ENCODE results near the gene ZBTB8A. TPM values are rescaled to one million over a fixed set of nuclear protein-coding genes. Genes with fewer than 3 reads are reported as not detected.

ZBTB8A gene
- 7.2 and 8.0 TPM in 2 replicates for total RNA-seq

GRCh38 chr1:32538887-32539583, at the start of gene ZBTB8A:
ZBTB8A (plus strand) TSS chr1:32539427; CDS start chr1:32592932, 53,505 bp downstream.

GRCh38 chr1:32650248-32650751, 111.1 kb downstream of the ZBTB8A start, which contains the start of gene ZBTB8OS:
ZBTB8OS (minus strand) TSS chr1:32650550; CDS start chr1:32650529, 21 bp downstream.

GRCh38 chr1:32650752-32651460, 111.7 kb downstream of the ZBTB8A start, which contains the start of gene RBBP4:
RBBP4 (plus strand) TSS chr1:32651208; CDS start chr1:32651307, 99 bp downstream.

Other genes starting within 250 kb of the ZBTB8A start
- gene HDAC1, start 247.3 kb upstream of the ZBTB8A start, total RNA-seq, result 75.1 and 78.2 TPM in 2 replicates
- gene MARCKSL1, start 203.2 kb upstream of the ZBTB8A start, total RNA-seq, result 28.5 and 46.6 TPM in 2 replicates
- gene FAM229A, start 176.9 kb upstream of the ZBTB8A start, total RNA-seq, result 0.83 and 1.2 TPM in 2 replicates
- 0.30 TPM in 1 of 2 replicates, not detected in the other for gene TSSK3, start 176.9 kb upstream of the ZBTB8A start, total RNA-seq
- gene BSDC1, start 145.0 kb upstream of the ZBTB8A start, total RNA-seq, result 71.9 and 76.3 TPM in 2 replicates
- under 0.01 TPM in 2 replicates for gene ZBTB8B, start 74.4 kb upstream of the ZBTB8A start, total RNA-seq
- gene ZBTB8OS, start 111.1 kb downstream of the ZBTB8A start, total RNA-seq, result 34.0 and 44.2 TPM in 2 replicates
- gene RBBP4, start 111.8 kb downstream of the ZBTB8A start, total RNA-seq, result 113 and 139 TPM in 2 replicates
- 44.5 and 61.5 TPM in 2 replicates for gene SYNC, start 163.3 kb downstream of the ZBTB8A start, total RNA-seq